ENCODE measurements around the gene ATXN7L1. TPM values are rescaled to one million over a fixed set of nuclear protein-coding genes. Genes with fewer than 3 reads are reported as not detected.

ATXN7L1 gene
- total RNA-seq, 6 experiments from 2014 or later: 7.1 to 15.7 (median 11.0) TPM

DNA sequence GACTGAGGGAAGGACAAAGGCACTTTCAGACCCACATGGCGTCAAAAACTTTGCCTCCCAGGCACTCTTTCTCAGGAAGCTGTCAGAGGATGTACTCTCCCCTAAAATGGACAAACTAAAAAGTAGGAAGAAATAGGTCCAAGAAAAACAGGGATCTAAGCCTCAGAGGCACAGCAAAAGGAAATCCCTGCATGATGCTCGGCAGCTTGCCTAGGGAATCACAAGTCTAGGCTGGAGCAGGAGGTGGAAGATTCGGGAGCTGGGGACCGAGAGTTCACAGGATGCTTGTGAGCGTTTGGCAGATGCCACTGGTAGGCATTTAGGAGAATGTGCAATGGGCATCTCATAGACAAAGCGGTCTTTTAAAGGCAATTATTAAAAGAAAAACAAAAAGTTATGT is 60.8 kb downstream of the ATXN7L1 start:
- no peaks in the 10 kb centered on the region for H3K36me3 ChIP-seq
- intact Hi-C loops (cut with DNase I): no loop called here
- no peak for ATAC-seq
- DNase-seq: no peak
- no peak for TF ChIP-seq POLR2A (IDR thresholded peaks at IDR 0.05)
- TF ChIP-seq, protein P1, sequence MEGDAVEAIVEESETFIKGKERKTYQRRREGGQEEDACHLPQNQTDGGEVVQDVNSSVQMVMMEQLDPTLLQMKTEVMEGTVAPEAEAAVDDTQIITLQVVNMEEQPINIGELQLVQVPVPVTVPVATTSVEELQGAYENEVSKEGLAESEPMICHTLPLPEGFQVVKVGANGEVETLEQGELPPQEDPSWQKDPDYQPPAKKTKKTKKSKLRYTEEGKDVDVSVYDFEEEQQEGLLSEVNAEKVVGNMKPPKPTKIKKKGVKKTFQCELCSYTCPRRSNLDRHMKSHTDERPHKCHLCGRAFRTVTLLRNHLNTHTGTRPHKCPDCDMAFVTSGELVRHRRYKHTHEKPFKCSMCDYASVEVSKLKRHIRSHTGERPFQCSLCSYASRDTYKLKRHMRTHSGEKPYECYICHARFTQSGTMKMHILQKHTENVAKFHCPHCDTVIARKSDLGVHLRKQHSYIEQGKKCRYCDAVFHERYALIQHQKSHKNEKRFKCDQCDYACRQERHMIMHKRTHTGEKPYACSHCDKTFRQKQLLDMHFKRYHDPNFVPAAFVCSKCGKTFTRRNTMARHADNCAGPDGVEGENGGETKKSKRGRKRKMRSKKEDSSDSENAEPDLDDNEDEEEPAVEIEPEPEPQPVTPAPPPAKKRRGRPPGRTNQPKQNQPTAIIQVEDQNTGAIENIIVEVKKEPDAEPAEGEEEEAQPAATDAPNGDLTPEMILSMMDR (IDR thresholded peaks at IDR 0.05): no peak
- no peak overlapping the region for H3K27ac ChIP-seq
- peaks cover 0 to 12% (median 3%) of the 10 kb centered on the region in 4 donors for H3K4me1 ChIP-seq
- no peaks in the 10 kb centered on the region for H3K27me3 ChIP-seq
- WGBS (ENCODE audit: insufficient coverage, low coverage, low lambda C conversion rate, missing lambda C conversion rate): 73% methylated on average over 6 of the region's 6 CpGs
- H3K4me3 ChIP-seq: no peak overlapping the region
- no peaks in the 10 kb centered on the region for H3K9me3 ChIP-seq

DNA sequence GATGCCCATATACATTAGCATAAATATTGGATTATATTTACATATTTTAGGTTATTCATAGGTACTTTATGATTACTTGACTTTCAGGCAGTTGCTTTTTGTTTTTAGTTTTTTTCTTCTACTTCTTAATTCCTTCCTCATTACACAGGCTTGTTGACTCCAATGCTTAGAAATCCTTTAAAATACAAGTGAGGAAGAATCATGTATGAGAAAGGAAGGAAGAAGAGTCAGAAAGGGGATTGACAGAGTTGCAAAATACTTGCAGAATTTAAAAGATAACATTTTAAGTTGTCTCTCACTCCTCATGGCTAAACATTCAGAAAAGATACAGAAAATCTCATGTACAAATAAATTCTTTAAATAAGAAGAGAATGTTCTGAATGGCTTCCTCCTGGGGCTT is 61.9 kb downstream of the ATXN7L1 start:
- TF ChIP-seq, protein P1 (IDR thresholded peaks at IDR 0.05): no peak
- TF ChIP-seq POLR2A (IDR thresholded peaks at IDR 0.05): no peak
- no peaks in the 10 kb centered on the region for H3K9me3 ChIP-seq
- no peaks in the 10 kb centered on the region for H3K27me3 ChIP-seq
- DNase-seq: no peak
- ATAC-seq: no peak
- intact Hi-C loops (cut with DNase I): no loop called here
- H3K4me3 ChIP-seq: no peak overlapping the region
- no peaks in the 10 kb centered on the region for H3K36me3 ChIP-seq
- H3K4me1 ChIP-seq: peaks cover 0 to 12% (median 3%) of the 10 kb centered on the region in 4 donors
- H3K27ac ChIP-seq: no peak overlapping the region

DNA sequence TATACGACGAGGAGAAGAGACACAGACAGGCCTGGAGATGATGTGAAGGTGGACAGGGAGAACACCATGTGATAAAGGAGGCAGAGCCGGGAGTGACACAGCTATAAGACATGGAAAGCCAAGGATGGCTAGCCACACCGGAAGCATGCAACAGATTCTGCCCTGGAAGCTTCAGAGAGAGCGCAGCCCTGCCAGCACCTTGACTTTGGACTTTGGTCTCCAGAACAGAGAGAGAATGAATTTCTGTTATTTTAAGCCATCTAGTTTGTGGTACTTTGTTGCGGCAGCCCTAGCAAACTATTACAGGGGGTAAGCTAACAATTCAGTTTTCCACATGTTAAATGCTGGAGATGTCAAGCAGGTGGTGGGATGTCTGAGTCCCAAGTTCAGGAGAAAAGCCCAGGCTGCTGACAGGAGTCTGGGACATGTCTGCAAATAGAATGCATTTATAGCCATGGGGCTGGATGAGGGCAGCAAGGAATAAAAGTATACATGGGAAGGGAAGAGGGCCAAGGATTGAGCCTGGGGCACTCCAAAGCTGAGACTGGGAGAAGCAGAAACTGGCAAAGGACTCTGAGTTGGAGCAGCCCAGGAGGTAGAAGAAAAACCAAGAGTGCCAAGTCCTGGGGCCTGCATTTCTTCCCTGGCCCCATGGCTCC is 65.1 kb downstream of the ATXN7L1 start:
- peaks cover 0 to 12% (median 3%) of the 10 kb centered on the region in 4 donors for H3K4me1 ChIP-seq
- no peaks in the 10 kb centered on the region for H3K36me3 ChIP-seq
- H3K27me3 ChIP-seq: no peaks in the 10 kb centered on the region
- H3K27ac ChIP-seq: peak overlapping the region in 2 of 3 donors; percentile 20 to 21
- no peaks in the 10 kb centered on the region for H3K9me3 ChIP-seq
- no peak overlapping the region for H3K4me3 ChIP-seq
- 62% methylated on average over 6 of the region's 6 CpGs for WGBS (ENCODE audit: insufficient coverage, low coverage, low lambda C conversion rate, missing lambda C conversion rate)
- TF ChIP-seq POLR2A (IDR thresholded peaks at IDR 0.05): no peak
- TF ChIP-seq, protein P1 (IDR thresholded peaks at IDR 0.05): no peak
- ATAC-seq (peak; percentile 83 to 92 (median 88)), DNase-seq (peak in 1 of 3 donors; percentile 61)
- intact Hi-C loops (cut with DNase I): no loop called here

DNA sequence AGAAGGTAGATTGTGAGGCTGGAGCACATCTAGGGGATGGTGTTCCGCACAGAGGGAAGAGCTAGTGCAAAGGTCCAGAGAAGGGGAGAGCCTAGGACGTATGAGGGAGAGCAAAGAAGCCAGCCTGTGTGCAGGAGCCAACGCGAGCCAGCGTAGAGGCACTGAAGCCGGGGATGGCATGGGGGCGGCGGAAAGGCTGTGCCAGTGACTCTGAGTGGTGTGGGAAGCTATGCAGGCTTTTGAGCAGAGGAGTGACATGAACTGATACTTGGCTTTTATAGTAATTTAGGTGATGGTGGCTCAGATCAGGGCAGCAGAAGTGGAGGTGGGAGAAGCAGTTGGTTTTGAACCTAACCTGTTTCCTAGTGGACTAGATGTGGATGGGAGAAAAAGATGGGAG is 65.8 kb downstream of the ATXN7L1 start:
- DNase-seq: no peak
- H3K4me3 ChIP-seq: no peak overlapping the region
- TF ChIP-seq POLR2A (IDR thresholded peaks at IDR 0.05): no peak
- intact Hi-C loops (cut with DNase I): no loop called here
- no peak for ATAC-seq
- no peaks in the 10 kb centered on the region for H3K27me3 ChIP-seq
- H3K9me3 ChIP-seq: no peaks in the 10 kb centered on the region
- peaks cover 0 to 15% (median 3%) of the 10 kb centered on the region in 4 donors for H3K4me1 ChIP-seq
- no peaks in the 10 kb centered on the region for H3K36me3 ChIP-seq
- WGBS (ENCODE audit: insufficient coverage, low coverage, low lambda C conversion rate, missing lambda C conversion rate): 88% methylated on average over 8 of the region's 8 CpGs
- H3K27ac ChIP-seq: no peak overlapping the region

DNA sequence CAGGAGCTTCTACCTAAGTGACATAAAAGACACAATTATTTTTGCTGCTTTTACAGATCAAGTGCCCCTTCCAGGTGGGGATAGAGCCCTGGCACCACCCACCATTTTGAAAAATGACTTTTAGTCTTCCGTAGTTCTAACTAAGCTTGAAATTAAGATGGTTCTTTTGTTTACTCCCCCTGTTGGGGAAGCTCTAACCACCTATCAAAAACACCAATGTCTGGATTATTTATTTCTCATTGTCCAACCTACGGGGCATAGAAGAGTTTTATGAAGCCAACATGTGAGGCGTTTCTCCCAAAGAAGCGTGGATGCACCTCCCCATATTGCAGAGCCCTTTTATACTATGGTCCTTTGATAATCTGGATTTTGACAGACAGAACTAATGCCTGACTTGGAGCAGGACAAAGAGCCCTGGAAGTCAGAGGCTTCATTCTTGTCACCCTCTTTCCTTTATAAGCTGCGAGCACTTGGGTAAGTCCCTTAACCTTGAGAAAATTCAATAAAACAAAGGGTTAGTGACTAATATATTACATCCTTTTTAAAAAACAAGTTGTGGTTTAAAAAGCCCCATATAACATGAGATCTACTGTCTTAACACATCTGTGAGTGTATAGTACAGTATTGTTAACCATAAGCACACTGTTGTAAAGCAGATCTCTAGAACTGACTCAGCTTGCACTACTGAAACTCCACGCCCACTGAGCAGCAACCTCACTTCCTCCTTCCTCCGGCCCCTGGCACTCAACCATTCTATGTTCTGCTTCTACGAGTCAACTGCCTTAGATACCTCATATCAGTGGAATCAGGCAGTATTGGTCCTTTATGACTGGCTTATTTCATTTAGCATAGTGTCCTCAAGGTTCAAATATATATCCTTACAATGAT is 67.5 kb downstream of the ATXN7L1 start:
- Histone ChIP-seq H3K27me3 (no peaks in the 10 kb centered on the region), H3K4me3 (no peak overlapping the region), H3K9me3 (no peaks in the 10 kb centered on the region), H3K4me1 (peaks cover 0 to 21% (median 3%) of the 10 kb centered on the region in 4 donors), H3K27ac (no peak overlapping the region), H3K36me3 (no peaks in the 10 kb centered on the region)
- intact Hi-C loops (cut with DNase I): no loop called here
- 72% methylated on average over 8 of the region's 8 CpGs for WGBS (ENCODE audit: insufficient coverage, low coverage, low lambda C conversion rate, missing lambda C conversion rate)
- TF ChIP-seq, protein P1 (IDR thresholded peaks at IDR 0.05): no peak
- no peak for TF ChIP-seq POLR2A (IDR thresholded peaks at IDR 0.05)
- ATAC-seq: peak; percentile 34 to 55 (median 36)
- no peak for DNase-seq
